ENCODE data around the gene PIGN. TPM values are rescaled to one million over a fixed set of nuclear protein-coding genes. Genes with fewer than 3 reads are reported as not detected.

Gene PIGN
- total RNA-seq, 4 donors from 2014 or later: 10.6 to 16.9 (median 12.4) TPM

- 97% methylated on average over 4 of the region's 4 CpGs for WGBS
- no peak for DNase-seq (ENCODE audit: extremely low spot score)
Observed at GRCh38 chr18:62205824-62206223, 19.0 kb upstream of the PIGN start.

GRCh38 chr18:62201870-62202269 lies 15.0 kb upstream of the PIGN start:
- TF ChIP-seq POLR2AphosphoS5 (IDR thresholded peaks at IDR 0.05): no peak
- TF ChIP-seq CTCF (IDR thresholded peaks at IDR 0.05): no peak
- TF ChIP-seq EP300 (IDR thresholded peaks at IDR 0.05): no peak
- TF ChIP-seq POLR2A (IDR thresholded peaks at IDR 0.05; ENCODE audit: low read depth): no peak
- Histone ChIP-seq H3K27me3 (no peaks in the 10 kb centered on the region), H3K4me3 (no peak overlapping the region), H3K36me3 (no peaks in the 10 kb centered on the region), H3K4me1 (peaks cover 3 to 8% (median 5%) of the 10 kb centered on the region in 4 donors), H3K27ac (replicated peaks in 1 of 4) (no peak overlapping the region), H3K9me3 (no peaks in the 10 kb centered on the region)
- DNase-seq (ENCODE audit: extremely low spot score): no peak
- WGBS: 98% methylated on average over 1 of the region's 1 CpG
- intact Hi-C loops (cut with DNase I): no loop called here

More at GRCh38 chr18:62205824-62206223, 19.0 kb upstream of the PIGN start:
- H3K27ac ChIP-seq (replicated peaks in 1 of 4): no peak overlapping the region
- H3K27me3 ChIP-seq: no peaks in the 10 kb centered on the region
- peaks cover 0 to 3% (median 0%) of the 10 kb centered on the region in 4 donors for H3K4me1 ChIP-seq
- no peaks in the 10 kb centered on the region for H3K36me3 ChIP-seq
- no peaks in the 10 kb centered on the region for H3K9me3 ChIP-seq
- no peak overlapping the region for H3K4me3 ChIP-seq
- intact Hi-C loops (cut with DNase I): no loop called here
- no peak for TF ChIP-seq EP300 (IDR thresholded peaks at IDR 0.05)
- TF ChIP-seq CTCF (IDR thresholded peaks at IDR 0.05): no peak
- no peak for TF ChIP-seq POLR2AphosphoS5 (IDR thresholded peaks at IDR 0.05)
- TF ChIP-seq POLR2A (IDR thresholded peaks at IDR 0.05; ENCODE audit: low read depth): no peak

DNA sequence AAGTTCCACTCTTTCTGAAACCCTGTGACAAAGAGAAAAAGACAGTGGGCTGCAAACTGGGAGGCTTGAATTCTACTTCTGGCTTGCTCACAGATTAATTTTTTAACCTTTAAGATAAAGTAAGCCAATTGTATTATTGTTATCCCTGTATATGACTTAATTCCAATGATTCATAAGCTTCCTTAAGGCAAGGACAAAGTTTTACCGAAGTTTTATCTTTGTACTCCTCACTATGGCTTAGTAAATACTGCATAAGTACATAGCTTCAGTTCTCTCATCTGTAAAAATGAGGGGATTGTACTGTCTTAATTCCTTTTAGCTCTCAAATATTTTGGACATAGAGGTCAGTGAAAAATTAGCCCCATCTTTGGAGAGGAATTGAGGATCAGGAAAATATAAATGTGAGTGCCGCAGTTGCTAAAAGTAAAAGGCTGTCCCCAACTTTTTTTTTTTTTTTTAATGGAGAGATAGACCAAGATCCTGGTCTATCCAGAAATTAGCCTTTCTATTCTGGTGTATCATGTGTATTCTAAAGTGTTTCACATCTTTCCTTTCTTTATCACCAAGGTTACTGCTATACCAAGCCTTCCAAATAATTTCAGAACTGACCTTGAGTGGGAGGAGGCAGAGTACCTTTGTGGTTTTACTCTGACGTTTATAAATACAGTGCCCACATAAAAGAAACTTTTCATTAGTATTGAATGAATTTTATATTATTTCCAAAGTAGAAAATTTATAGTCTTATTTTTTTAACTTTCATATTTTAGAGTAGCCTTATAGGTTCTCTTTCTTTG lies 13.5 kb upstream of the PIGN start:
- Histone ChIP-seq H3K27me3 (no peaks in the 10 kb centered on the region), H3K4me1 (peaks cover 3 to 9% (median 8%) of the 10 kb centered on the region in 4 donors), H3K4me3 (no peak overlapping the region), H3K36me3 (no peaks in the 10 kb centered on the region), H3K9me3 (no peaks in the 10 kb centered on the region), H3K27ac (replicated peaks in 1 of 4) (no peak overlapping the region)
- intact Hi-C loops (cut with DNase I): no loop called here
- no peak for DNase-seq (ENCODE audit: extremely low spot score)
- WGBS: 72% methylated on average over 3 of the region's 3 CpGs
- TF ChIP-seq POLR2A (IDR thresholded peaks at IDR 0.05; ENCODE audit: low read depth) (no peak), POLR2AphosphoS5 (IDR thresholded peaks at IDR 0.05) (no peak), EP300 (IDR thresholded peaks at IDR 0.05) (no peak)

GRCh38 chr18:62199629-62200028 lies 12.8 kb upstream of the PIGN start:
- intact Hi-C loops (cut with DNase I): no loop called here
- Histone ChIP-seq H3K4me1 (peaks cover 3 to 12% (median 8%) of the 10 kb centered on the region in 4 donors), H3K9me3 (no peaks in the 10 kb centered on the region), H3K27ac (replicated peaks in 1 of 4) (no peak overlapping the region), H3K36me3 (no peaks in the 10 kb centered on the region), H3K4me3 (no peak overlapping the region), H3K27me3 (no peaks in the 10 kb centered on the region)
- WGBS: 98% methylated on average over 2 of the region's 2 CpGs
- DNase-seq (ENCODE audit: extremely low spot score): no peak
- TF ChIP-seq POLR2A (IDR thresholded peaks at IDR 0.05; ENCODE audit: low read depth): no peak
- no peak for TF ChIP-seq EP300 (IDR thresholded peaks at IDR 0.05)
- no peak for TF ChIP-seq POLR2AphosphoS5 (IDR thresholded peaks at IDR 0.05)
- no peak for TF ChIP-seq CTCF (IDR thresholded peaks at IDR 0.05)

DNA sequence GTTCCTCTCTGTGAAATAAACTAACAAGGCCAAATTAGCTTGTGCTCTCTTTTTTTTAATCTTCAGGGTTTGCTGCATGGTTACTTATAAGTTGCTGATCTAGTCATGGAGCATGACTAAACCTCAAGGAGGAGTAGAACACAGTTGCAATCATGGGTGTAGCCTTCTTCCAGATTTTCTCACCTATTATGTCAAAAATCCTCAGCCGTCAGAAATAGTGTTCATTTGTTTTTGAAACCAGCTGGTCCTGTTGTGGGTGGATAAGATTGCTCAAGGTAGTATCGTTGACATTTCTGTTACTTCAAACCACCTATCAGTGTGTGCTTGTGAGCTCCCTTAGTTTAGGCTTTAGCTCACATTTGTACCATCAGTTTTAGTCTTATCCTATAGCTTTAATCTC lies 11.4 kb upstream of the PIGN start:
- no peak overlapping the region for H3K4me3 ChIP-seq

More for the DNA sequence above, 11.4 kb upstream of the PIGN start:
- H3K27ac ChIP-seq (replicated peaks in 1 of 4): no peak overlapping the region
- no peaks in the 10 kb centered on the region for H3K9me3 ChIP-seq
- no peak for DNase-seq (ENCODE audit: extremely low spot score)
- H3K4me1 ChIP-seq: peaks cover 3 to 14% (median 10%) of the 10 kb centered on the region in 4 donors
- no peaks in the 10 kb centered on the region for H3K36me3 ChIP-seq
- WGBS: 79% methylated on average over 2 of the region's 2 CpGs
- TF ChIP-seq CTCF (IDR thresholded peaks at IDR 0.05) (no peak), POLR2AphosphoS5 (IDR thresholded peaks at IDR 0.05) (no peak), EP300 (IDR thresholded peaks at IDR 0.05) (no peak), POLR2A (IDR thresholded peaks at IDR 0.05; ENCODE audit: low read depth) (no peak)
- intact Hi-C loops (cut with DNase I): no loop called here
- no peaks in the 10 kb centered on the region for H3K27me3 ChIP-seq

Measured in esophagus muscularis mucosa (tissue), 4 donors.